ENCODE results near the gene CADPS2.

CADPS2 gene

DNA sequence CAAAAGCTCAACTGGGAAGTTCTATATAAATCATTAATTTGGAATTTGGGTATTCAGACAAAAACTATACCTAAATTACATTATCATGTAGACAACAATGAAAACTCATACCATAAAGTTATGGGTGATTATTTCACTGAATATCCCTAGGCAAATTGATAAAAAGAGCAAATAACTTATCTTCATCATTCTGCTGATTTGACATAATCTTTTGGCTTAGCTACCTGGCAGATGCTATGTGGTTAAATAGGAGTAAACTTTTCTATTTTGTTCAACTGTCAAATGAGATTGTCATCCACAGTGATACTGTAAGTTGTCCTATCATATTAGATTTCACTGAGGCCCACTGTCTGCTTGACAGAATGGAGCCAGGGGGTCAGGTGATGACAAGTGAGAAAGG is 432.8 kb downstream of the CADPS2 start (continued):
- TF ChIP-seq PPARA (CRISPR knock-in tag; IDR thresholded peaks at IDR 0.05; ENCODE audit: borderline replicate concordance): no peak
- no peak for TF ChIP-seq TCF4 (CRISPR knock-in tag; IDR thresholded peaks at IDR 0.05; ENCODE audit: borderline replicate concordance)

DNA sequence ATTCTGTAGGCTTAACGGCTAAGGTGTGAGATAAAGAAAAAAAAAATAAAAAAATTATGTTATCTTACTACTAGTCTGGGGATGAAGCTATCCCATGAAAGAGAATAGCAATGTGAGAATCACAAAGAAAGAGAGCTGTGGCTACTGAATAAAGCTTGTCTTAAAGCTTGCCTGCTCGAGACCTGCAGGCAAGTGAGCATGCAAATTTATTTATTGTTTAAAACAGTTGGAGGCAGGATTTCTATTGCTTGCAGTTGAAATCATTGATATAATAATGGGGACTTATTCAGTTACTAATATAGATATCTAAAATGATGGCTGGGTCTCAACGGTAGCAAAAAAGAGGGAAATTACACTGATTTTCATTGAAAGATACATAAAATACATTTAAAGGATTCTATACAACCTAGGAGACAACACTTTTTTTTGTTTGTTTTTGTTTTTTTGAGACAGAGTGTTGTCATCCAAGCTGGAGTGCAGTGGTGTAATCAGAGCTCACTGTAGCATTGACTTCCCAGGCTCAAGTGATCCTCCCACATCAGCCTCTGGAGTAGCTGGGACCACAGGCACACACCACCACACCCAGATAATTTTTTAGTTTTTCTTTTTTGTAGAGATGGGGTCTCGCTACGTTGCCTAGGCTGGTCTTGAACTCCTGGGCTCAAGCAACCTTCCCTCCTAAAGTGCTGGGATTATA is 437.2 kb downstream of the CADPS2 start:
- no peak for TF ChIP-seq TCF4 (CRISPR knock-in tag; IDR thresholded peaks at IDR 0.05; ENCODE audit: borderline replicate concordance)
- TF ChIP-seq CREB5 (CRISPR knock-in tag; IDR thresholded peaks at IDR 0.05; ENCODE audit: low read depth): no peak
- no peak for TF ChIP-seq SNAI2 (CRISPR knock-in tag; IDR thresholded peaks at IDR 0.05)
- no peak for TF ChIP-seq CSDC2 (CRISPR knock-in tag; IDR thresholded peaks at IDR 0.05)
- TF ChIP-seq ZFP30 (CRISPR knock-in tag; IDR thresholded peaks at IDR 0.05): no peak
- no peak for TF ChIP-seq OSR1 (CRISPR knock-in tag; IDR thresholded peaks at IDR 0.05)
- TF ChIP-seq ZFP3 (CRISPR knock-in tag; IDR thresholded peaks at IDR 0.05): no peak
- TF ChIP-seq ESRRG (CRISPR knock-in tag; IDR thresholded peaks at IDR 0.05): no peak
- TF ChIP-seq, protein P1, sequence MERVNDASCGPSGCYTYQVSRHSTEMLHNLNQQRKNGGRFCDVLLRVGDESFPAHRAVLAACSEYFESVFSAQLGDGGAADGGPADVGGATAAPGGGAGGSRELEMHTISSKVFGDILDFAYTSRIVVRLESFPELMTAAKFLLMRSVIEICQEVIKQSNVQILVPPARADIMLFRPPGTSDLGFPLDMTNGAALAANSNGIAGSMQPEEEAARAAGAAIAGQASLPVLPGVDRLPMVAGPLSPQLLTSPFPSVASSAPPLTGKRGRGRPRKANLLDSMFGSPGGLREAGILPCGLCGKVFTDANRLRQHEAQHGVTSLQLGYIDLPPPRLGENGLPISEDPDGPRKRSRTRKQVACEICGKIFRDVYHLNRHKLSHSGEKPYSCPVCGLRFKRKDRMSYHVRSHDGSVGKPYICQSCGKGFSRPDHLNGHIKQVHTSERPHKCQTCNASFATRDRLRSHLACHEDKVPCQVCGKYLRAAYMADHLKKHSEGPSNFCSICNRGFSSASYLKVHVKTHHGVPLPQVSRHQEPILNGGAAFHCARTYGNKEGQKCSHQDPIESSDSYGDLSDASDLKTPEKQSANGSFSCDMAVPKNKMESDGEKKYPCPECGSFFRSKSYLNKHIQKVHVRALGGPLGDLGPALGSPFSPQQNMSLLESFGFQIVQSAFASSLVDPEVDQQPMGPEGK (CRISPR knock-in tag; IDR thresholded peaks at IDR 0.05; ENCODE audit: borderline replicate concordance): no peak
- TF ChIP-seq TOX (CRISPR knock-in tag; IDR thresholded peaks at IDR 0.05; ENCODE audit: borderline replicate concordance): no peak
- TF ChIP-seq ZC3H10 (CRISPR knock-in tag; IDR thresholded peaks at IDR 0.05): no peak
- no peak for TF ChIP-seq ZNF70 (CRISPR knock-in tag; IDR thresholded peaks at IDR 0.05)
- no peak for TF ChIP-seq ZNF565 (CRISPR knock-in tag; conservative IDR thresholded peaks at IDR 0.05; ENCODE audit: low read depth)
- no peak for TF ChIP-seq GLIS3 (CRISPR knock-in tag; IDR thresholded peaks at IDR 0.05)
- TF ChIP-seq POU6F1 (CRISPR knock-in tag; IDR thresholded peaks at IDR 0.05; ENCODE audit: borderline replicate concordance, low read depth): no peak
- TF ChIP-seq ZNF8 (CRISPR knock-in tag; IDR thresholded peaks at IDR 0.05): no peak
- TF ChIP-seq, protein P2, sequence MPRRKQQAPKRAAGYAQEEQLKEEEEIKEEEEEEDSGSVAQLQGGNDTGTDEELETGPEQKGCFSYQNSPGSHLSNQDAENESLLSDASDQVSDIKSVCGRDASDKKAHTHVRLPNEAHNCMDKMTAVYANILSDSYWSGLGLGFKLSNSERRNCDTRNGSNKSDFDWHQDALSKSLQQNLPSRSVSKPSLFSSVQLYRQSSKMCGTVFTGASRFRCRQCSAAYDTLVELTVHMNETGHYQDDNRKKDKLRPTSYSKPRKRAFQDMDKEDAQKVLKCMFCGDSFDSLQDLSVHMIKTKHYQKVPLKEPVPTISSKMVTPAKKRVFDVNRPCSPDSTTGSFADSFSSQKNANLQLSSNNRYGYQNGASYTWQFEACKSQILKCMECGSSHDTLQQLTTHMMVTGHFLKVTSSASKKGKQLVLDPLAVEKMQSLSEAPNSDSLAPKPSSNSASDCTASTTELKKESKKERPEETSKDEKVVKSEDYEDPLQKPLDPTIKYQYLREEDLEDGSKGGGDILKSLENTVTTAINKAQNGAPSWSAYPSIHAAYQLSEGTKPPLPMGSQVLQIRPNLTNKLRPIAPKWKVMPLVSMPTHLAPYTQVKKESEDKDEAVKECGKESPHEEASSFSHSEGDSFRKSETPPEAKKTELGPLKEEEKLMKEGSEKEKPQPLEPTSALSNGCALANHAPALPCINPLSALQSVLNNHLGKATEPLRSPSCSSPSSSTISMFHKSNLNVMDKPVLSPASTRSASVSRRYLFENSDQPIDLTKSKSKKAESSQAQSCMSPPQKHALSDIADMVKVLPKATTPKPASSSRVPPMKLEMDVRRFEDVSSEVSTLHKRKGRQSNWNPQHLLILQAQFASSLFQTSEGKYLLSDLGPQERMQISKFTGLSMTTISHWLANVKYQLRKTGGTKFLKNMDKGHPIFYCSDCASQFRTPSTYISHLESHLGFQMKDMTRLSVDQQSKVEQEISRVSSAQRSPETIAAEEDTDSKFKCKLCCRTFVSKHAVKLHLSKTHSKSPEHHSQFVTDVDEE (CRISPR knock-in tag; IDR thresholded peaks at IDR 0.05): no peak
- TF ChIP-seq BACH2 (CRISPR knock-in tag; IDR thresholded peaks at IDR 0.05; ENCODE audit: borderline replicate concordance): no peak
- TF ChIP-seq ARNTL (CRISPR knock-in tag; IDR thresholded peaks at IDR 0.05; ENCODE audit: borderline replicate concordance, low read depth): no peak
- TF ChIP-seq PPARA (CRISPR knock-in tag; IDR thresholded peaks at IDR 0.05; ENCODE audit: borderline replicate concordance): no peak
- ATAC-seq: no peak

GRCh38 chr7:122442929-122443328 is 443.3 kb downstream of the CADPS2 start:
- no peak for ATAC-seq
- TF ChIP-seq ISL1 (CRISPR knock-in tag; IDR thresholded peaks at IDR 0.05) (no peak), BACH2 (CRISPR knock-in tag; IDR thresholded peaks at IDR 0.05; ENCODE audit: borderline replicate concordance) (no peak), CSDC2 (CRISPR knock-in tag; IDR thresholded peaks at IDR 0.05) (no peak), CREB5 (CRISPR knock-in tag; IDR thresholded peaks at IDR 0.05; ENCODE audit: low read depth) (no peak), TOX (CRISPR knock-in tag; IDR thresholded peaks at IDR 0.05; ENCODE audit: borderline replicate concordance) (no peak), TCF4 (CRISPR knock-in tag; IDR thresholded peaks at IDR 0.05; ENCODE audit: borderline replicate concordance) (no peak), ARNTL (CRISPR knock-in tag; IDR thresholded peaks at IDR 0.05; ENCODE audit: borderline replicate concordance, low read depth) (no peak), ZNF565 (CRISPR knock-in tag; conservative IDR thresholded peaks at IDR 0.05; ENCODE audit: low read depth) (no peak), PPARA (CRISPR knock-in tag; IDR thresholded peaks at IDR 0.05; ENCODE audit: borderline replicate concordance) (no peak)

All from SK-N-SH treated with all-trans-retinoic acid at 6 μM for 48 hours (cell line).